NB4 (cell line): ENCODE measurements around the gene ADGRB3.

ENCODE experiments used
- CTCF ChIP-seq: IDR thresholded peaks from one replicate; pipeline ENCODE4 v1.5.1; 2012; ENCODE audit warnings: low read depth, low read length
- MAX ChIP-seq: IDR thresholded peaks from 2 replicates; pipeline ENCODE4 v1.6.1; 2011; ENCODE audit warnings: low read depth, low read length
- POLR2A ChIP-seq: IDR thresholded peaks from 2 replicates; pipeline ENCODE4 v1.6.1; 2011; ENCODE audit warnings: mild to moderate bottlenecking; ENCODE audit not compliant: insufficient read length; ENCODE audit errors: extremely low read depth

GRCh38 chr6:68901044-68901443 lies 266.0 kb downstream of the ADGRB3 start:
- TF ChIP-seq CTCF (no peak), POLR2A (no peak), MAX (no peak)
